Activated CD8-positive, alpha-beta memory T cell treated with anti-CD3 and anti-CD28 coated beads, Interleukin-2, amount 50 U/mL, for 1 hour (primary cell): Measurements from ENCODE around the gene PDXK.

ENCODE experiments used
- DNase-seq: peaks from one replicate; pipeline ENCODE4 v3.0.0-alpha.2; 2020; ENCODE audit errors: extremely low read depth

Gene PDXK

GRCh38 chr21:43741423-43742096 lies 22.6 kb downstream of the PDXK start:
- DNase-seq = no peak

- no peak for DNase-seq
These were observed 25.0 kb downstream of the PDXK start for GRCh38 chr21:43743947-43744346.

GRCh38 chr21:43744725-43745124 lies 25.8 kb downstream of the PDXK start:
- DNase-seq = no peak

- DNase-seq = no peak
These were observed 27.0 kb downstream of the PDXK start for GRCh38 chr21:43745772-43746517.

- DNase-seq = no peak
These were observed 29.7 kb downstream of the PDXK start for GRCh38 chr21:43748622-43749021.

GRCh38 chr21:43749651-43750262 lies 30.8 kb downstream of the PDXK start:
- no peak for DNase-seq

- no peak for DNase-seq
These were observed 31.6 kb downstream of the PDXK start for GRCh38 chr21:43750339-43751033.

- no peak for DNase-seq
These were observed 33.1 kb downstream of the PDXK start for GRCh38 chr21:43751955-43752591.

GRCh38 chr21:43752758-43753438 lies 34.0 kb downstream of the PDXK start:
- DNase-seq = no peak

GRCh38 chr21:43753439-43753799 lies 34.5 kb downstream of the PDXK start:
- DNase-seq = no peak

- no peak for DNase-seq
These were observed 36.2 kb downstream of the PDXK start for GRCh38 chr21:43754948-43755781.

- DNase-seq = no peak
These were observed 37.1 kb downstream of the PDXK start for GRCh38 chr21:43755820-43756594.

GRCh38 chr21:43757601-43758000 lies 38.7 kb downstream of the PDXK start:
- DNase-seq = no peak

- DNase-seq = no peak
These were observed 39.2 kb downstream of the PDXK start for GRCh38 chr21:43758111-43758641.

GRCh38 chr21:43758811-43759210 lies 39.9 kb downstream of the PDXK start:
- DNase-seq = no peak

- DNase-seq = no peak
These were observed 40.7 kb downstream of the PDXK start for GRCh38 chr21:43759651-43760050.

GRCh38 chr21:43760391-43760958 lies 41.5 kb downstream of the PDXK start:
- DNase-seq = no peak

GRCh38 chr21:43761886-43762285 lies 43.0 kb downstream of the PDXK start:
- DNase-seq = no peak
